ENCODE measurements around the gene SKAP2.

DNA sequence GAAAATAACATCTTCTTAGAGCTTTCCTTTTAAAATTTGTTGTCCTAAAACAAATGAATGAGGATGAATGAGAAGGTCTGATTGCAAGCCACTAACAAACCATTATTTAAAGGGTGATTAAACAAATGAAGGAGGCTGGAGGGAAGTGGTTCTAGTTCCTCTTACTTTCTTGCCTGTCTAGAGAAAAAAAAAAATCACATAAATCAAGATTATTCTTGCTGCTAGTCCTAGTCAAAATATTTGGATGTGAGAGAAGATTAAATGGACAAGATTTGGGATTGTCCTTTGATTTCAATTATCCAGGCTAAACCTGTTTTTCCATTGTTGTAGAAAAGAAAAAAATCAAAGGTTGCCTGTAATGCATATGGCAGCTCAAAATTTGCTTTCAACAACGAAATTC lies 3.3 kb downstream of the SKAP2 start:
- TF ChIP-seq CTCF (IDR thresholded peaks at IDR 0.05; ENCODE audit: borderline replicate concordance, extremely low read depth, low read length, poor library complexity, severe bottlenecking), result no peak
- TF ChIP-seq EZH2 (IDR thresholded peaks at IDR 0.05; ENCODE audit: borderline replicate concordance, low read depth, low read length, severe bottlenecking), result no peak
